NCI-H1105 (cell line): ENCODE results near the gene KRT222.
A peak's percentile ranks its signal among the peaks of the same experiment; 100 is the strongest.

Experiments
- DNase-seq: peaks from one replicate; lab custom pipeline; 2025; lab: John Stamatoyannopoulos, UW

KRT222 gene

GRCh38 chr17:40658396-40658795, 6.6 kb downstream of the KRT222 start:
- DNase-seq, result no peak

GRCh38 chr17:40651939-40652338, 13.0 kb downstream of the KRT222 start:
- no peak for DNase-seq

GRCh38 chr17:40648384-40648968, 16.5 kb downstream of the KRT222 start:
- no peak for DNase-seq

- DNase-seq, result peak; percentile 48
Observed at GRCh38 chr17:40647624-40648383, 17.2 kb downstream of the KRT222 start, which contains the start of gene SMARCE1. Gene SMARCE1, minus strand, starts transcription at chr17:40647818. Its CDS starts 2,016 bp downstream, at chr17:40645802.

- DNase-seq, result peak; percentile 4
Observed at GRCh38 chr17:40646791-40647623, 18.0 kb downstream of the KRT222 start.

GRCh38 chr17:40645943-40646342, 19.0 kb downstream of the KRT222 start:
- DNase-seq, result no peak

GRCh38 chr17:40645291-40645690, 19.7 kb downstream of the KRT222 start:
- DNase-seq, result no peak

- DNase-seq, result no peak
Observed at GRCh38 chr17:40637931-40638330, 27.0 kb downstream of the KRT222 start.

GRCh38 chr17:40633871-40634270, 31.1 kb downstream of the KRT222 start:
- no peak for DNase-seq

DNA sequence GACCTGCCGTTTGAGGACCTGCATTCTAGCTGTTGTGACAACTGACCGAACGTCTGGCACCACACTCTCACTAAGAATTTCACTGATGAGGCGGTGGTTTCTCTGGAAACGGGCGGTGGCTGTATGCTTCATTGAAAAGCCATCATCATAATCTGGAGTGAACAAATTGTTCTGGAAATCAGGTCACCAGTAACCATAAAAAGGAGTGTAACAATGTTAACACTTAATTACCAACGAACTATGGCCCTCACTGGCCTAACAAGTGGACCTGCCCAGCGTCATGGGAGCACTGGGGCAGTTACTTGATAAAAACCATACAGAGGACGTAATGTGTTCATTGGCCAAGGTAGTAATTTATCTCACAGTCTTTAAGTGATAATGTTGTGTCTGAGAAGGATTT, 32.8 kb downstream of the KRT222 start:
- no peak for DNase-seq

DNA sequence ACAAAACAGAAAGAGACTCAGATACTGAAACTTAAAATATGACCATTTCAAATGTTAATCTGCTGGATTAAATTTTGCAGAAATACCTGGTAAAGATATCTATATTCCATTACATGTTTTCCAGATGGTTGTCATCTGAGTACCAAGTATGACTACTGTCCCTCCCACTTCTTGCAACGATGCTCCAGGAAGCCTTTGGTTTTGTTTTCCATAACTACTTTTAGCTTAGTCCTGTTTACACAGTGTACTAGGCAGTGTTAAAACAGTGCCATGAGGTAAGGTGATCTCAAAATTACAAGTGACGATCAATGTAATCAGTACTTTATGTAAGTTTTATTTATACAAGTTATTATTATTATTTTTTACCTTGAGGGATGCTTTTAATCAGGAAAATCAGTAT, 35.1 kb downstream of the KRT222 start:
- no peak for DNase-seq

DNA sequence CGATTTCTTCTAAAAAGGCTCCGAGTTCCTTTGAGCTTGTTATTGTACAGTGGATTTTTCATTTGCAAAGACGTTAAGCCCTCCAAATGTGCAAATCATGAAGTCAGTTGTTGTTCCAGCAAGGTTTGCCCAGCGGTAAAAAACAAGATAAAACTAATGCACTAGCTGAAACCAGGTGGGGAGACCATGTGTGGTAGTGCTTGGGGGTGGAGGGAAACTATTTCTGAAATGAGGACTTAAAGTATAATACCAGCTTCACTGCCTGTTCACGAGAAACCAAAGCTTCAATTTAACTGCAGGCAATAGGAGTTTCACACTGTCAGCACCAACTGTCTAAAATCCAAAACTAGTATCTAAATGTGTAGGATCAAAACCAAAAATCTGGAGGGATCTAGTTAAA, 39.7 kb downstream of the KRT222 start:
- no peak for DNase-seq

GRCh38 chr17:40623419-40624210, 41.4 kb downstream of the KRT222 start:
- no peak for DNase-seq

- DNase-seq, result no peak
Observed at GRCh38 chr17:40622509-40622928, 42.5 kb downstream of the KRT222 start.

DNA sequence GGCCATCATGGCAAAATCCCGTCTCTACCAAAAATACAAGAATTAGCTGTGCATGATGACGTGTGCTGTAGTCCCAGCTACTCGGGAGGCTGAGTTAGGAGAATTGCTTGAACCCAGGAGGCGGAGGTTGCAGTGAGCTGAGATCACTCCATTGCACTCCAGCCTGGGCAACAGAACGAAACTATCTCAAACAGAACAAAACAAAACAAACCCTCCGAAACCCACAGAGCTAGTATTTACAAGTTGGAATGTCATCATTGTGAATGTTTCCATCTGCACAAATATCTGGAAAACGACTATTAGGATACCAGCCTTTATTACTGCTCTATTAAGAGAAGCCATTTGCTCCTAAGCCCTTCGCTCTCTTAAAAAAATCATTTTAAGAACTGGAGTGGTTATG, 43.4 kb downstream of the KRT222 start:
- no peak for DNase-seq

DNA sequence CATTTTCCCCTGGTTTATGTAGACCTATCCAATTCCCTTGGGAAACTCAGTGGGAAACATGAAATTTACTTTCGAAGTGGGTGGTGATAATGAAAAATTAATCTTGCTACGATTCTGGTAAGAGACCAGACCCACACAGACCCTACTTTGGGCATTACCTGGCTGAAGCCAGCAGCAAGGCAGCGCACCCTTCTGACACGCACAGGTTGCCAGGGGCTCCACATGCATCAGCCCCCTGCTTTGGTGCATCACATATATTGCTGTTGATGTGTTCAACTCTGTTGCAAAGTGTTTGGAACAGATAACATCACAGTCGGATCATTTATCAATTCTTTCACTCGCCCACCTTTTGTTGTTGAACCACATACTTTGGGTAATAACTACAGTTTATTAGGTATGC, 44.0 kb downstream of the KRT222 start:
- DNase-seq, result no peak

DNA sequence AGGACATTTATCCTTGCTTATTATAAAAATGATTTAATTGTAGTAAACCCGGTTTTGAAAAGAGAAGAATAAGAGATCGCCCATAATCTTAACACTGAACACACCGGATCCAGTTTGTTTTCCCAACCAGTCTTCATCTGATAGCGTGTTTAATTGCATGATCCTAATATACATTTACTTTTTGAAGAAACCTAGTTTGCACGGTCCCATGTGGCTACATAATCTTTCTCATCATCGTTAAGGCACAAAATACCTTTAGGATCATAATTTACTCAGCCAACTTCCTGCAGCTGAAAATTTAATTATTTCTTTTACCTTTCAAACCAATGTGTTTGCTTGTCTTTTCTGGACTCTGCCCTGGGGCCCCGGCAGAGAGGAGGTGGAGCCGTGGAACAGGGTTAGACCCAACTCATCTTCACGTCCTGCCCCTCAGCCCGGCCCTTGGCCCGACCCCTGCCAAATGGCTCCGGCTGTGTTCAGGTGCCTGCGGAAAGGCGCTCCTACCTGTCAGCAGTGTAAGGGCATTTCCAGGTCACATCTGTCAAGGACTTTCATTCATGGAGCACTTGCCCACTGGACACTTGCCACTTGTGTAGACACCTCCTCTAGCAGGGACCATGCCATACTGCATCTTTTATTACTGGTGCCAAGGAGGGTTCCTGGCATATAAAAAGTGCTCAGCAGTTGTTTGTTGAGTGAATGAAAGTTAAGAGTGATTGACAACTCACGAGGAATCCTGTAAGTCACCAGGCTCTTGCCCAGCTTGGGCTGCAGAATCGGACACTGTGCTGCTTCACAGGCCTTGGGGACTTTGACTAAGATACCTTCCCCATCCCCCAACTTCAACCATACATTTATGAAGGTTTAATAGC, 46.0 kb downstream of the KRT222 start:
- DNase-seq, result no peak

GRCh38 chr17:40617678-40618240, 47.2 kb downstream of the KRT222 start:
- no peak for DNase-seq

- no peak for DNase-seq
Observed at GRCh38 chr17:40616592-40616991, 48.4 kb downstream of the KRT222 start.

- DNase-seq, result no peak
Observed at GRCh38 chr17:40615841-40616476, 49.0 kb downstream of the KRT222 start.
